A673 (cell line): Measurements from ENCODE around the gene HOXC10.

ENCODE experiments used
- EZH2 ChIP-seq: fragments of 200-600 bp; sonication (generic); IDR thresholded peaks from 2 replicates; pipeline ENCODE4 v1.6.1; 2017; ENCODE audit warnings: borderline replicate concordance, low read depth, mild to moderate bottlenecking, mixed read lengths, antibody characterized with exemption, low read length; ENCODE audit not compliant: poor library complexity, severe bottlenecking
- TF ChIP-seq, protein P1 (sequence below): fragments of 300-800, 200-600 bp; sonication (generic); conservative IDR thresholded peaks from 2 replicates; pipeline ENCODE4 v1.5.1; 2017; ENCODE audit warnings: low read depth, mild to moderate bottlenecking, antibody characterized with exemption, low read length, moderate library complexity, mixed read lengths

DNA sequence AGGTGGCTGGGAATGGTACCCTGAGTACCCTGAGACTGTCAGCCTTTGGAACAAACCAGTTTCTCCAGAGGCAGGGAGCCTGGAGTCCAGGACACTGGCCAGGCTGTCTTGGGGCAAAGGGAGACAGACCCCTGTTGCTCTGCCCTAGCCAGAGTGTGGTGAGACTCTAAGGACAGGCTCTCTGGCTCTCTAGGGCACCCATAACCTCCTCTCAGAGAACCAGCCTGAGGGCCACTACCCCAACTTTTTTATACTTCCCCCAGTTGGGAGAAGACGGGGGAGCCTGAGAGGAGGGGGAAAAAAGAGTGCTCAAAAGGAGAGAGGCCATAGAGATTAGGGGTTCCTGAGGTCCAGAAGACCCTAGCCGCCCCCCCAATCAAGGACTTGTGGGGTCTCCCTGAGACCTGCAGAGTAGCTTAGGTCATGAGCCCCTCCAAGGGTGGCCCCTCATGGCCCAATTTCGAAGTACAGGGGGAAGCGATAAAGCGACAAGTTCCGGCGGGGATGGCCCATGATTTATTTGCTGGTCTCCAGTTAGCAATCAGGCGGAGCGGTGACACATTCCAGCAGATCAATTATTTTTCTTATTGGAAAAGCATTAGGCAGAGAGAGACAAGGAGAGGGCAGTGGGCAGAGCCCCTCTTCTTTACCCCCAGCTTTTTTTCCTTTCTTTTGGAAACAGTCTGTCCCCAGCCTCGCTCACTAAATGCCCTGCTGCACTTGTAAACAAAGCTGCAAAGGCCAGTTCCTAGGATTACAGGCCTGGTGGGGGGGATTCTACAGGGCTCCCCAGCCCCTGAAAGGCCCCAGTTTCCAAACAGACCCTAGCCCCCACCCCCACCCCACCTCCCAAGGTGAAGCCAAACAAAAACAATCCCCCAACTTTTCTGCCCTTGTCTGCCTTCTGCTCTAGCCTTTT is 25.4 kb downstream of the HOXC10 start:
- TF ChIP-seq, protein P1, sequence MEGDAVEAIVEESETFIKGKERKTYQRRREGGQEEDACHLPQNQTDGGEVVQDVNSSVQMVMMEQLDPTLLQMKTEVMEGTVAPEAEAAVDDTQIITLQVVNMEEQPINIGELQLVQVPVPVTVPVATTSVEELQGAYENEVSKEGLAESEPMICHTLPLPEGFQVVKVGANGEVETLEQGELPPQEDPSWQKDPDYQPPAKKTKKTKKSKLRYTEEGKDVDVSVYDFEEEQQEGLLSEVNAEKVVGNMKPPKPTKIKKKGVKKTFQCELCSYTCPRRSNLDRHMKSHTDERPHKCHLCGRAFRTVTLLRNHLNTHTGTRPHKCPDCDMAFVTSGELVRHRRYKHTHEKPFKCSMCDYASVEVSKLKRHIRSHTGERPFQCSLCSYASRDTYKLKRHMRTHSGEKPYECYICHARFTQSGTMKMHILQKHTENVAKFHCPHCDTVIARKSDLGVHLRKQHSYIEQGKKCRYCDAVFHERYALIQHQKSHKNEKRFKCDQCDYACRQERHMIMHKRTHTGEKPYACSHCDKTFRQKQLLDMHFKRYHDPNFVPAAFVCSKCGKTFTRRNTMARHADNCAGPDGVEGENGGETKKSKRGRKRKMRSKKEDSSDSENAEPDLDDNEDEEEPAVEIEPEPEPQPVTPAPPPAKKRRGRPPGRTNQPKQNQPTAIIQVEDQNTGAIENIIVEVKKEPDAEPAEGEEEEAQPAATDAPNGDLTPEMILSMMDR: no peak
- TF ChIP-seq EZH2: no peak
